ENCODE measurements around the gene POLRMT. TPM values are rescaled to one million over a fixed set of nuclear protein-coding genes. Genes with fewer than 3 reads are reported as not detected.

POLRMT gene
- total RNA-seq, 1 donor from 2014 or later, result 45.3 TPM

DNA sequence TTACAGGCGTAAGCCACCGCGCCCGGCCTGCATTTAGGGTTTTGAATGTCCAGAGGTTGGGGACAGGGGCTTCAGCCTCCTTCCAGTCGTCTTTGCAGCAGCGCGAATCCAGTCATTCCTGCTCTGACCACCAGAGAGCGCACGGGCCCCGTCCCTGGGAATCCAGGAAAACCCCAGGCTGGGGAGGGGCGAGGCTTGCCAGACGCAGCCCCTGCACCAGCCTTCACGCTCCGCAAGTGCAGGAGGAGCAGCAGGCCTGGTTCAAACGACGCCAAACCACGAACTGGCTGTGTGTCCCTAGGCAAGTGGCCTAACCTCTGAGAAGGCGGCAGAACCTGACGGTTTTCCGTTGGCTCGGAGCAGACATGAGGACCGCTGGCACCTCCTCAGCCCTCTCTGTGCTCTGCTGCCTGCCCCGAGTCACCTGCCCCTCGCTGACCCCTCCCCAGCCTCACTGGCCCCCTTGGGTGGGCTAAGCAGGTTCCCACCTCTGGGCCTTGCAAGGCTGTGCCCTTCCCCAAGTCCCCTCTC is 31.6 kb upstream of the POLRMT start:
- H3K9me3 Mint-ChIP-seq (ENCODE audit: unreplicated experiment), result peaks cover 10% of the 10 kb centered on the region
- H3K36me3 ChIP-seq (ENCODE audit: insufficient read depth, low read length), result no peaks in the 10 kb centered on the region
- no peaks in the 10 kb centered on the region for H3K27me3 Mint-ChIP-seq (ENCODE audit: low read depth, unreplicated experiment)
- H3K27me3 ChIP-seq (ENCODE audit: insufficient read depth, low read length), result no peaks in the 10 kb centered on the region
- no peak overlapping the region for H3K4me3 ChIP-seq (ENCODE audit: insufficient read depth, low read depth, low read length)
- H3K27ac Mint-ChIP-seq (ENCODE audit: unreplicated experiment), result no peak overlapping the region
- FAIRE-seq, result no peak
- H3K4me2 ChIP-seq (ENCODE audit: low read length), result peak overlapping the region; percentile 74
- peaks cover 5% of the 10 kb centered on the region for H3K4me1 Mint-ChIP-seq (ENCODE audit: low read depth, unreplicated experiment)
- H3K36me3 Mint-ChIP-seq (ENCODE audit: low read depth, unreplicated experiment), result peaks cover 8% of the 10 kb centered on the region
- H4K20me1 ChIP-seq (ENCODE audit: insufficient read depth, low read length), result peaks cover 21% of the 10 kb centered on the region
- H3K4me3 Mint-ChIP-seq (ENCODE audit: unreplicated experiment), result peak overlapping the region; percentile 79
- H3K27ac ChIP-seq (ENCODE audit: low read depth, low read length), result no peak overlapping the region
- peaks cover 3% of the 10 kb centered on the region for H3K9me3 ChIP-seq (ENCODE audit: insufficient read depth, low read depth, low read length)
- H2AFZ ChIP-seq (ENCODE audit: low read depth, low read length), result peak overlapping the region; percentile 77
- H3K9ac ChIP-seq (ENCODE audit: low read length), result no peak overlapping the region
- H3K4me1 ChIP-seq (ENCODE audit: insufficient read depth, low read length), result peaks cover 26% of the 10 kb centered on the region
- H3K79me2 ChIP-seq (ENCODE audit: insufficient read depth, low read length), result peaks cover 33% of the 10 kb centered on the region
- TF ChIP-seq, protein P1, sequence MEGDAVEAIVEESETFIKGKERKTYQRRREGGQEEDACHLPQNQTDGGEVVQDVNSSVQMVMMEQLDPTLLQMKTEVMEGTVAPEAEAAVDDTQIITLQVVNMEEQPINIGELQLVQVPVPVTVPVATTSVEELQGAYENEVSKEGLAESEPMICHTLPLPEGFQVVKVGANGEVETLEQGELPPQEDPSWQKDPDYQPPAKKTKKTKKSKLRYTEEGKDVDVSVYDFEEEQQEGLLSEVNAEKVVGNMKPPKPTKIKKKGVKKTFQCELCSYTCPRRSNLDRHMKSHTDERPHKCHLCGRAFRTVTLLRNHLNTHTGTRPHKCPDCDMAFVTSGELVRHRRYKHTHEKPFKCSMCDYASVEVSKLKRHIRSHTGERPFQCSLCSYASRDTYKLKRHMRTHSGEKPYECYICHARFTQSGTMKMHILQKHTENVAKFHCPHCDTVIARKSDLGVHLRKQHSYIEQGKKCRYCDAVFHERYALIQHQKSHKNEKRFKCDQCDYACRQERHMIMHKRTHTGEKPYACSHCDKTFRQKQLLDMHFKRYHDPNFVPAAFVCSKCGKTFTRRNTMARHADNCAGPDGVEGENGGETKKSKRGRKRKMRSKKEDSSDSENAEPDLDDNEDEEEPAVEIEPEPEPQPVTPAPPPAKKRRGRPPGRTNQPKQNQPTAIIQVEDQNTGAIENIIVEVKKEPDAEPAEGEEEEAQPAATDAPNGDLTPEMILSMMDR (IDR thresholded peaks at IDR 0.05; ENCODE audit: insufficient read depth, low read depth, low read length), result peak; percentile 72
- TF ChIP-seq EZH2 (IDR thresholded peaks at IDR 0.05; ENCODE audit: insufficient read depth, low read length), result no peak
- peak; percentile 46 for DNase-seq (ENCODE audit: low read depth)

DNA sequence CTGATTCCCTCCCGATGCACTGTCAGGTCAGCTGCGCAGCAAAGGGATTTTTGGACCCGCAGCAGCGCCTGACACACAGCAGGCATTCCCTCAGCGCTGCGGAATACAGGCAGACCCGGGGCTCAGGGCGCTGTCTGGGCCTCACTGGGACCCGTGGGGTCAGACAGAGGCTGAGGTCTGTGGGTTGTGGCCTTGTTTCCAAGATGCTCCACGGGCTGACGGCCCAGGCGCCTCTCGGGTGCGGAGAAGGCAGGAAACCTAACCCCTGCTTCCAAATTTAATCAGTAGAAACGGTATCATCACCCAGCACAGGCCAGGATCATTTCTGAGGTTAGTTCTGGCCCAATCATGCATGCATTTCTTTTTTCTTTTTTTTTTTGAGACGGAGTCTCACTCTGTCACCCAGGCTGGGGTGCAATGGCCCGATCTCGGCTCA is 30.4 kb upstream of the POLRMT start:
- peak overlapping the region; percentile 65 for H3K27ac ChIP-seq (ENCODE audit: low read depth, low read length)
- peak overlapping the region; percentile 81 for H3K9ac ChIP-seq (ENCODE audit: low read length)
- no peaks in the 10 kb centered on the region for H3K27me3 ChIP-seq (ENCODE audit: insufficient read depth, low read length)
- H3K79me2 ChIP-seq (ENCODE audit: insufficient read depth, low read length), result peaks cover 46% of the 10 kb centered on the region
- peaks cover 5% of the 10 kb centered on the region for H3K36me3 Mint-ChIP-seq (ENCODE audit: low read depth, unreplicated experiment)
- peak overlapping the region; percentile 91 for H3K4me2 ChIP-seq (ENCODE audit: low read length)
- peak overlapping the region; percentile 28 for H3K27ac Mint-ChIP-seq (ENCODE audit: unreplicated experiment)
- peaks cover 34% of the 10 kb centered on the region for H4K20me1 ChIP-seq (ENCODE audit: insufficient read depth, low read length)
- H3K4me1 ChIP-seq (ENCODE audit: insufficient read depth, low read length), result peaks cover 30% of the 10 kb centered on the region
- peaks cover 3% of the 10 kb centered on the region for H3K9me3 ChIP-seq (ENCODE audit: insufficient read depth, low read depth, low read length)
- H3K27me3 Mint-ChIP-seq (ENCODE audit: low read depth, unreplicated experiment), result no peaks in the 10 kb centered on the region
- FAIRE-seq (no peak), DNase-seq (ENCODE audit: low read depth) (peak; percentile 16)
- peaks cover 5% of the 10 kb centered on the region for H3K9me3 Mint-ChIP-seq (ENCODE audit: unreplicated experiment)
- peaks cover 5% of the 10 kb centered on the region for H3K4me1 Mint-ChIP-seq (ENCODE audit: low read depth, unreplicated experiment)
- peak overlapping the region; percentile 52 for H3K4me3 ChIP-seq (ENCODE audit: insufficient read depth, low read depth, low read length)
- TF ChIP-seq EZH2 (IDR thresholded peaks at IDR 0.05; ENCODE audit: insufficient read depth, low read length), result no peak
- TF ChIP-seq, protein P1 (IDR thresholded peaks at IDR 0.05; ENCODE audit: insufficient read depth, low read depth, low read length), result no peak
- peak overlapping the region; percentile 79 for H3K4me3 Mint-ChIP-seq (ENCODE audit: unreplicated experiment)
- H3K36me3 ChIP-seq (ENCODE audit: insufficient read depth, low read length), result no peaks in the 10 kb centered on the region
- H2AFZ ChIP-seq (ENCODE audit: low read depth, low read length), result peak overlapping the region; percentile 95

Measured in astrocyte (in vitro differentiated cells and primary cell).